HG03457 (cell line): ENCODE data around the gene IDH1.
"Not testable (repeated sequence)": the region's sequence is repeated elsewhere in the genome, so short reads cannot be mapped to it uniquely, and the experiment has no call there.

ENCODE experiments used
- ATAC-seq: cut with Tn5 transposase; IDR thresholded peaks from one replicate; pipeline ENCODE4 v1.9.1; 2021; ENCODE audit warnings: moderate number of reproducible peaks; ENCODE audit not compliant: unreplicated experiment

Gene IDH1

GRCh38 chr2:208222351-208222750 lies 32.5 kb downstream of the IDH1 start:
- ATAC-seq, result no peak

DNA sequence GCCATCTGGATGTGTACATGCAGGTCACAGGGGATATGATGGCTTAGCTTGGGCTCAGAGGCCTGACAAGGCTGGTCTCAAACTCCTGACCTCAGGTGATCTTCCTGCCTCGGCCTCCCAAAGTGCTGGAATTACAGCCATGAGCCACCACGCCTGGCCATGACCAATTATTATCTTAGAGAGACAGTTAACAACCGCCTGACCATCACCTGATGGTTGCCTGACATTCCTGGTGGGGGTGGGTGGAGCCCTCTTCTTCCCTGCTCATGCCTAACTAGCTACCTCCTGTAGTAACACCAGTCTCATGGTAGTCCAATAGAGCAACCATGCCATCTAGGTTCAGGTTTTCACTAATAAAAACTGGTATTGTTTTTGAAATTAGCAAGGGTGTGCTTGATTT lies 33.0 kb downstream of the IDH1 start:
- not testable (repeated sequence) for ATAC-seq

GRCh38 chr2:208210688-208211451 lies 44.0 kb downstream of the IDH1 start:
- no peak for ATAC-seq

DNA sequence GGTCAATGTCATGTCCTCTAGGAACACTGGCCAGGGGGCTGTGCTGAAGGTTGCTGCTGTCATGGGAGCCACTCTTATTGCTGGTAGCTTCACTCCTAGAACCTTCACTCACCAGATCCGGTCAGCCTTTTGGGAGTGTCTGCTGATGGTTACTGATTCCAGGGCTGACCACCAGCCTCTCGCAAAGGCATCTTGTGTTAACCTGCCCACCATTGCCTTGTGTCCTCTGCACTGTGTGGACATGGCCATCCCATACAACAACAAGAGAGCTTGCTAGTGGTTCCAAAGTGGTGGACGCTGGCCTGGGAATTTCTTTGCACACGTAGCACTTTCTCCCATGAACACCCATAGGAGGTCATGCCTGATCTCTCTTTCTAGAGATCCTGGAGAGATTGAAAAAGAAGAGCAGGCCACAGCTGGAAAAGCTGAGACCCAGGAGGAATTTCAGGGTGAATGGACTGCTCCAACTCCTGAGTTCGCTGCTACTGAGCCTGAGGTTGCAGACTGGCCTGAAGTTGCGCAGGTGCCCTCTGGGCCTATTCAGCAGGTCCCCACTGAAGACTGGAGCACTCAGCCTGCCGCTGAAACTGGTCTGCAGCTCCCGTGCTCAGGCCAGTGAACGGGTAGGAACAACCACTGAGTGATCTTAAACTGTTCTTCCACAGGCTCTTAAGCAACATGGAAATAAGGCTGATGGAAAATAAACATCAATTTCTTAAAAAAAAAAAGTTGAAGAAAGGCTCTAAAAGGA lies 46.4 kb downstream of the IDH1 start:
- no peak for ATAC-seq

GRCh38 chr2:208207769-208208168 lies 47.1 kb downstream of the IDH1 start:
- no peak for ATAC-seq

GRCh38 chr2:208204166-208204565 lies 50.7 kb downstream of the IDH1 start:
- no peak for ATAC-seq

GRCh38 chr2:208195531-208195930 lies 59.3 kb downstream of the IDH1 start:
- ATAC-seq, result no peak

DNA sequence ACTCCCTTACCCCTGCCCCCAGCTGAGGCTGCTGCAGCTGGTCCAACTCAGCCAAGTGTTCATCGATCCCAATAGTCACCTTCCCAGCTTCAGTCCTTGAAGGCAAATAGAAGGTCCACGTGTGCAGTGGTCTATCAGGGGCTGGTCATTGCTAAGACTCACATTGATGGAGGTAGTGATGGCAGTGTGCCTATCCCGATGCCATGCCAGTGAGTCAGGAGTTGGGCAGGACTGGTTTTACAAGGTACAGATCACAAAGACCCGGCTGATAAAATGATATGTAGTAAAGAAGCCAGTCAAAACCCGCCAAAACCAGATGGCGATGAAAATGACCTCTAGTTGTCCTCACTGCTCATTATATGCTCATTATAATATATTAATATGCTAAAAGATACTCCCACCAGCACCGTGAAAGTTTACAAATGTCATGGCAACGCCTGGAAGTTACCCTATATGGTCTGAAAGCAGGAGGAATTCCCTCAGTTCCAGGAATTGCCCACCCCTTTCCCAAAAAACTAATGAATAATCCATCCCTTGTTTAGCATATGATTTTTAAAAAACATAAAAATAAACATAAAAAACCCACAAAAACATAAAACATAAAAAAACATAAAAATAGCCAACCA lies 62.1 kb downstream of the IDH1 start:
- ATAC-seq, result no peak

- no peak for ATAC-seq
Observed at GRCh38 chr2:208189810-208190503, 64.9 kb downstream of the IDH1 start, which contains the start of gene C2orf80. TSS of gene C2orf80 (minus strand) at chr2:208190030. CDS start at chr2:208186986, 3,044 bp downstream.

GRCh38 chr2:208189069-208189809 lies 65.6 kb downstream of the IDH1 start:
- no peak for ATAC-seq

DNA sequence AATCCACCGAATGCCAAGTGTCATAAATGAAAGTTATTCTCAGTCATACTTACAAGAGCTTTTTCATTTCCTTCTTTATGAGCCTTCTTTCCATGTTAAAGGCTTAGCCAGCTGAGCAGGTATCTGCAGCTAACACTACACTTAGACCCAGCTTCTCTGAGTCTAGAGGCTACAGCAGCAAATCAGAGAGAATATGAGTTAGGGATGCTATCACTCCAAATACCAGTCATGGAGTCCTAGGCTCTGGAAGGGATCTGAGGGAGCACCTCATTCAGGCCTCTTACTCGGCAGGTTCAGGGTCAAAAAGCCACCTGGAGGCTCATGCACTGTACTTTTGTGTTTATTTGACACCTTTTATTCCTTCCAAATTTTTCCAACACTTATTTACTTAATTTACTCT lies 68.0 kb downstream of the IDH1 start:
- no peak for ATAC-seq

GRCh38 chr2:208186465-208186864 lies 68.4 kb downstream of the IDH1 start:
- ATAC-seq, result no peak
